MCF 10A (cell line): Measurements from ENCODE around the gene ZMYM3. TPM values are rescaled to one million over a fixed set of nuclear protein-coding genes. Genes with fewer than 3 reads are reported as not detected.

ENCODE experiments used
- BruUV-seq: library from RNA; stranded (reverse); fragments of 400-500 nt; replicated peaks from 2 replicates; lab custom pipeline; 2021; lab: Mats Ljungman, UMichigan
- CTCF ChIA-PET: fragments of 300-600 bp; sonication (Branson Sonifier 250); formaldehyde crosslinking; extraction: SDS; loops from one replicate; lab custom pipeline; 2021; ENCODE audit warnings: antibody characterized with exemption, inconsistent platforms; lab: Yijun Ruan, JAX
- POLR2A ChIA-PET: fragments of 300-600, 350-650 bp; sonication (Branson Sonifier 250); formaldehyde crosslinking; extraction: SDS; loops from one replicate; lab custom pipeline; 2020; ENCODE audit warnings: antibody characterized with exemption, inconsistent platforms; lab: Yijun Ruan, JAX
- DNase-seq: peaks from one replicate; pipeline ENCODE4 v3.0.0-alpha.2; 2018; ENCODE audit not compliant: unreplicated experiment
- H3K27ac Mint-ChIP-seq: one replicate; pipeline ENCODE4 v1.8.0; 2022; ENCODE audit warnings: mild to moderate bottlenecking, low read depth, mixed read lengths; ENCODE audit not compliant: unreplicated experiment
- H3K27me3 Mint-ChIP-seq: one replicate; pipeline ENCODE4 v1.8.0; 2022; ENCODE audit warnings: mixed read lengths; ENCODE audit not compliant: insufficient read depth, unreplicated experiment
- H3K36me3 Mint-ChIP-seq: one replicate; pipeline ENCODE4 v1.8.0; 2022; ENCODE audit warnings: mild to moderate bottlenecking, moderate library complexity, mixed read lengths; ENCODE audit not compliant: insufficient read depth, unreplicated experiment
- H3K4me1 Mint-ChIP-seq: one replicate; pipeline ENCODE4 v1.8.0; 2022; ENCODE audit warnings: mixed read lengths; ENCODE audit not compliant: insufficient read depth, unreplicated experiment
- H3K4me3 Mint-ChIP-seq: one replicate; pipeline ENCODE4 v1.8.0; 2022; ENCODE audit warnings: mild to moderate bottlenecking, moderate library complexity, mixed read lengths; ENCODE audit not compliant: unreplicated experiment
- H3K9me3 Mint-ChIP-seq: one replicate; pipeline ENCODE4 v1.8.0; 2022; ENCODE audit warnings: mixed read lengths; ENCODE audit not compliant: unreplicated experiment
- CTCF ChIP-seq: fragments of 200-600 bp; IDR thresholded peaks from one replicate; pipeline ENCODE4 v1.8.0; 2022; ENCODE audit warnings: antibody characterized with exemption, mild to moderate bottlenecking; ENCODE audit not compliant: unreplicated experiment
- intact Hi-C: fragments of 100-400 bp; cut with micrococcal nuclease; formaldehyde crosslinking; loops from 2 replicates; pipeline ENCODE4 v1.14.1; 2022
- total RNA-seq: library from RNA; stranded (reverse); gene quantifications from 2 replicates; pipeline ENCODE4 v1.2.3, GENCODE V29; 2022

The ZMYM3 gene
- total RNA-seq, 1 experiment from 2014 or later, result 8.4 TPM

GRCh38 chrX:71195964-71196649 is 57.8 kb downstream of the ZMYM3 start:
- ChIA-PET CTCF (interaction anchor here (0.6 kb wide), 1 partner anchor 226 kb away, joined by 3 read pairs; no protein-coding TSS in a partner anchor), POLR2A (no interaction called here)
- BruUV-seq, result no TSS peak
- Mint-ChIP-seq H3K36me3 (no peaks in the 10 kb centered on the region), H3K4me3 (no peak overlapping the region), H3K27ac (no peak overlapping the region), H3K9me3 (no peaks in the 10 kb centered on the region), H3K4me1 (no peaks in the 10 kb centered on the region), H3K27me3 (peaks cover 58% of the 10 kb centered on the region)
- DNase-seq, result no peak
- intact Hi-C loops, result no loop called here
- TF ChIP-seq CTCF, result no peak

GRCh38 chrX:71191248-71191647 is 62.7 kb downstream of the ZMYM3 start:
- no peak overlapping the region for H3K27ac Mint-ChIP-seq
- DNase-seq, result no peak
- H3K4me3 Mint-ChIP-seq, result no peak overlapping the region
- H3K36me3 Mint-ChIP-seq, result no peaks in the 10 kb centered on the region
- ChIA-PET POLR2A (interaction anchor here (0.6 to 1.6 kb wide), 2 partner anchors 9 to 192 kb away, joined by 3 to 5 read pairs; no protein-coding TSS in a partner anchor), CTCF (interaction anchor here (0.7 to 0.9 kb wide), 2 partner anchors 8 to 421 kb away, joined by 3 read pairs; no protein-coding TSS in a partner anchor)
- H3K27me3 Mint-ChIP-seq, result peaks cover 32% of the 10 kb centered on the region
- intact Hi-C loops, result no loop called here
- no peaks in the 10 kb centered on the region for H3K4me1 Mint-ChIP-seq
- no TSS peak for BruUV-seq
- TF ChIP-seq CTCF, result no peak
- no peaks in the 10 kb centered on the region for H3K9me3 Mint-ChIP-seq

Other genes starting within 250 kb of the ZMYM3 start
- gene SNX12, start 185.8 kb downstream of the ZMYM3 start, total RNA-seq, result 67.0 and 81.3 TPM in 2 replicates
- 6.4 and 7.7 TPM in 2 replicates for gene FOXO4, start 158.3 kb downstream of the ZMYM3 start, total RNA-seq
- gene CXorf65, start 147.4 kb downstream of the ZMYM3 start, total RNA-seq, result not detected in 2 replicates
- 1.5 TPM in 1 of 2 replicates, not detected in the other for gene IL2RG, start 142.6 kb downstream of the ZMYM3 start, total RNA-seq
- 36.6 and 39.4 TPM in 2 replicates for gene MED12, start 135.5 kb downstream of the ZMYM3 start, total RNA-seq
- gene NLGN3, start 109.3 kb downstream of the ZMYM3 start, total RNA-seq, result 0.42 and 0.44 TPM in 2 replicates
- gene GJB1, start 30.9 kb downstream of the ZMYM3 start, total RNA-seq, result not detected in 2 replicates
- gene NONO, start 29.5 kb upstream of the ZMYM3 start, total RNA-seq, result 255 and 292 TPM in 2 replicates
- gene ITGB1BP2, start 47.6 kb upstream of the ZMYM3 start, total RNA-seq, result 1.4 and 2.6 TPM in 2 replicates
- gene TAF1, start 112.2 kb upstream of the ZMYM3 start, total RNA-seq, result 31.9 and 34.9 TPM in 2 replicates